HEK293T (cell line): ENCODE measurements around the gene TENT5D.
"Not testable (repeated sequence)": the region's sequence is repeated elsewhere in the genome, so short reads cannot be mapped to it uniquely, and the experiment has no call there.

ENCODE experiments used
- CTCF ChIA-PET: fragments of 350-600 bp; formaldehyde crosslinking; extraction: SDS; loops from one replicate; lab custom pipeline; 2021; ENCODE audit warnings: antibody characterized with exemption, inconsistent platforms; lab: Yijun Ruan, JAX
- POLR2A ChIA-PET: fragments of 350-600 bp; formaldehyde crosslinking; extraction: SDS; loops from one replicate; lab custom pipeline; 2020; ENCODE audit warnings: antibody characterized with exemption, inconsistent platforms; lab: Yijun Ruan, JAX
- DNase-seq: peaks from one replicate; pipeline ENCODE4 v3.0.0; 2012; ENCODE audit warnings: mixed read lengths; ENCODE audit errors: extremely low spot score
- ARNT ChIP-seq: fragments of 450-650 bp; IDR thresholded peaks from 2 replicates; pipeline ENCODE4 v1.6.1; 2017; ENCODE audit warnings: mild to moderate bottlenecking
- BHLHE40 ChIP-seq: fragments of 450-650 bp; IDR thresholded peaks from 2 replicates; pipeline ENCODE4 v1.6.1; 2016; ENCODE audit warnings: mild to moderate bottlenecking, moderate library complexity, borderline replicate concordance
- CTBP1 ChIP-seq: fragments of 450-650 bp; IDR thresholded peaks from 2 replicates; pipeline ENCODE4 v1.6.1; 2016; ENCODE audit warnings: borderline replicate concordance
- ELF4 ChIP-seq: fragments of 450-650 bp; IDR thresholded peaks from 2 replicates; pipeline ENCODE4 v1.6.1; 2017; ENCODE audit warnings: antibody characterized with exemption
- FOXA1 ChIP-seq: fragments of 450-650 bp; IDR thresholded peaks from 2 replicates; pipeline ENCODE4 v1.6.1; 2016; ENCODE audit warnings: mild to moderate bottlenecking
- FOXK2 ChIP-seq: fragments of 450-650 bp; IDR thresholded peaks from 2 replicates; pipeline ENCODE4 v1.6.1; 2016; ENCODE audit warnings: mild to moderate bottlenecking
- FOXM1 ChIP-seq: fragments of 450-650 bp; IDR thresholded peaks from 2 replicates; pipeline ENCODE4 v1.6.1; 2017; ENCODE audit warnings: mild to moderate bottlenecking, borderline replicate concordance
- HDGF ChIP-seq: fragments of 450-650 bp; IDR thresholded peaks from 2 replicates; pipeline ENCODE4 v1.6.1; 2017; ENCODE audit warnings: antibody characterized with exemption, borderline replicate concordance
- L3MBTL2 ChIP-seq: fragments of 450-650 bp; conservative IDR thresholded peaks from 2 replicates; pipeline ENCODE4 v1.6.1; 2016; ENCODE audit warnings: mild to moderate bottlenecking
- LEF1 ChIP-seq: fragments of 450-650 bp; IDR thresholded peaks from 2 replicates; pipeline ENCODE4 v1.6.1; 2017; ENCODE audit warnings: mild to moderate bottlenecking, borderline replicate concordance
- NFRKB ChIP-seq: fragments of 450-650 bp; IDR thresholded peaks from 2 replicates; pipeline ENCODE4 v1.6.1; 2016; ENCODE audit warnings: mild to moderate bottlenecking, moderate library complexity
- PKNOX1 ChIP-seq: fragments of 450-650 bp; IDR thresholded peaks from 2 replicates; pipeline ENCODE4 v1.6.1; 2016
- SP1 ChIP-seq: fragments of 450-650 bp; IDR thresholded peaks from 2 replicates; pipeline ENCODE4 v1.6.1; 2017
- SUZ12 ChIP-seq: fragments of 450-650 bp; IDR thresholded peaks from 2 replicates; pipeline ENCODE4 v1.6.1; 2016; ENCODE audit warnings: mild to moderate bottlenecking
- TARDBP ChIP-seq: fragments of 450-650 bp; IDR thresholded peaks from 2 replicates; pipeline ENCODE4 v1.6.1; 2016
- ZNF384 ChIP-seq: fragments of 450-650 bp; IDR thresholded peaks from 2 replicates; pipeline ENCODE4 v1.6.1; 2016

The TENT5D gene

GRCh38 chrX:80432441-80432840 is 12.2 kb downstream of the TENT5D start:
- TF ChIP-seq SP1 = no peak
- TF ChIP-seq SUZ12 = no peak
- TF ChIP-seq NFRKB = no peak
- no peak for TF ChIP-seq LEF1
- no peak for TF ChIP-seq HDGF
- TF ChIP-seq BHLHE40 = no peak
- no peak for TF ChIP-seq L3MBTL2
- no peak for TF ChIP-seq PKNOX1
- no peak for TF ChIP-seq FOXK2
- DNase-seq = no peak
- CTCF ChIA-PET = no interaction called here
- POLR2A ChIA-PET = no interaction called here

- ChIA-PET CTCF (no interaction called here), POLR2A (no interaction called here)
- TF ChIP-seq ZNF384 = no peak
- no peak for TF ChIP-seq NFRKB
- TF ChIP-seq TARDBP = no peak
- no peak for TF ChIP-seq FOXM1
- no peak for TF ChIP-seq L3MBTL2
- no peak for TF ChIP-seq LEF1
- no peak for TF ChIP-seq SP1
- TF ChIP-seq FOXA1 = no peak
- DNase-seq = no peak
Observed at GRCh38 chrX:80432863-80433262, 12.6 kb downstream of the TENT5D start.

GRCh38 chrX:80468166-80468565 is 47.9 kb downstream of the TENT5D start:
- POLR2A ChIA-PET = not testable (repeated sequence)

GRCh38 chrX:80471582-80471981 is 51.3 kb downstream of the TENT5D start:
- CTCF ChIA-PET = no interaction called here
- no peak for DNase-seq
- POLR2A ChIA-PET = no interaction called here
- TF ChIP-seq BHLHE40 = no peak
- TF ChIP-seq FOXK2 = no peak
- TF ChIP-seq NFRKB = no peak
- TF ChIP-seq ELF4 = no peak
- no peak for TF ChIP-seq SUZ12
- TF ChIP-seq SP1 = no peak
- no peak for TF ChIP-seq HDGF
- TF ChIP-seq ARNT = no peak
- TF ChIP-seq TARDBP = no peak
- no peak for TF ChIP-seq FOXA1
- no peak for TF ChIP-seq CTBP1
- no peak for TF ChIP-seq LEF1
- TF ChIP-seq PKNOX1 = no peak
- no peak for TF ChIP-seq L3MBTL2
- no peak for TF ChIP-seq FOXM1
- TF ChIP-seq ZNF384 = no peak

More at GRCh38 chrX:80468166-80468565, 47.9 kb downstream of the TENT5D start:
- DNase-seq, CTCF ChIA-PET: not testable (repeated sequence)

- TF ChIP-seq FOXK2 = no peak
- TF ChIP-seq SUZ12 = no peak
- TF ChIP-seq ARNT = no peak
- DNase-seq = no peak
- ChIA-PET CTCF (no interaction called here), POLR2A (no interaction called here)
Observed at GRCh38 chrX:80485543-80485942, 65.3 kb downstream of the TENT5D start.

- POLR2A ChIA-PET = no interaction called here
- TF ChIP-seq FOXK2 (no peak), HDGF (no peak), PKNOX1 (no peak), LEF1 (no peak), FOXA1 (no peak), NFRKB (no peak), TARDBP (no peak), FOXM1 (no peak), L3MBTL2 (no peak), SUZ12 (no peak), BHLHE40 (no peak), SP1 (no peak), CTBP1 (no peak)
- CTCF ChIA-PET = interaction anchor here (0.8 kb wide), 1 partner anchor 27 kb away, joined by 3 read pairs; no protein-coding TSS in a partner anchor
- DNase-seq = no peak
Observed at GRCh38 chrX:80486299-80486698, 66.1 kb downstream of the TENT5D start.

- ChIA-PET POLR2A (no interaction called here), CTCF (no interaction called here)
- no peak for DNase-seq
- TF ChIP-seq BHLHE40 (no peak), FOXA1 (no peak), FOXM1 (no peak), L3MBTL2 (no peak), LEF1 (no peak)
Observed at GRCh38 chrX:80489166-80489565, 68.9 kb downstream of the TENT5D start.
